SU-DHL-6 (cell line): ENCODE measurements around the gene RETREG2.

Experiments used
- H2AFZ ChIP-seq: fragments of 200-600 bp; sonication (generic); 2 replicates; pipeline ENCODE4 v1.6.1; 2014; ENCODE audit warnings: low read depth, mild to moderate bottlenecking, moderate library complexity, mixed read lengths, antibody characterized with exemption, low read length; ENCODE audit not compliant: severe bottlenecking
- H3F3A ChIP-seq: fragments of 200-600 bp; shearing (Covaris generic); 2 replicates; pipeline ENCODE4 v1.6.0; 2016; ENCODE audit warnings: antibody characterized with exemption, mild to moderate bottlenecking; ENCODE audit not compliant: insufficient read depth
- H3K27ac ChIP-seq: fragments of 200-600 bp; sonication (generic); 2 replicates; pipeline ENCODE4 v1.5.1; 2016; ENCODE audit warnings: low read depth, mild to moderate bottlenecking, low read length, moderate library complexity, mixed read lengths
- H3K27me3 ChIP-seq: fragments of 200-600 bp; sonication (generic), shearing (Covaris generic); 2 replicates; pipeline ENCODE4 v1.6.0; 2014; ENCODE audit warnings: mild to moderate bottlenecking, low read length
- H3K36me3 ChIP-seq: fragments of 200-600 bp; sonication (generic); 2 replicates; pipeline ENCODE4 v1.6.1; 2014; ENCODE audit warnings: mild to moderate bottlenecking, low read length, mixed read lengths
- H3K4me2 ChIP-seq: fragments of 300-600, 200-600 bp; shearing (Covaris generic), sonication (generic); 2 replicates; pipeline ENCODE4 v1.6.0; 2014; ENCODE audit warnings: low read length, low read depth, mild to moderate bottlenecking; ENCODE audit not compliant: poor library complexity, severe bottlenecking
- H3K4me3 ChIP-seq: fragments of 200-600 bp; sonication (generic); 2 replicates; pipeline ENCODE4 v1.5.1; 2014; ENCODE audit warnings: antibody characterized with exemption, low read length, mild to moderate bottlenecking, mixed read lengths; ENCODE audit not compliant: insufficient read depth, poor library complexity, severe bottlenecking
- H3K79me2 ChIP-seq: fragments of 200-600 bp; sonication (generic); 2 replicates; pipeline ENCODE4 v1.6.1; 2014; ENCODE audit warnings: mild to moderate bottlenecking, low read length, moderate library complexity; ENCODE audit not compliant: insufficient read depth
- H3K9ac ChIP-seq: fragments of 200-600 bp; sonication (generic); 2 replicates; pipeline ENCODE4 v1.7.0; 2014; ENCODE audit warnings: mild to moderate bottlenecking, low read length
- H3K9me2 ChIP-seq: fragments of 200-600 bp; sonication (generic); replicated peaks from 2 replicates; pipeline ENCODE4 v1.6.1; 2014; ENCODE audit warnings: low read length; ENCODE audit not compliant: insufficient read depth
- H3K9me3 ChIP-seq: fragments of 200-600 bp; sonication (generic); 2 replicates; pipeline ENCODE4 v1.6.1; 2014; ENCODE audit warnings: low read length, mixed read lengths; ENCODE audit not compliant: insufficient read depth
- H4K20me1 ChIP-seq: fragments of 200-600 bp; sonication (generic); 2 replicates; pipeline ENCODE4 v1.6.1; 2014; ENCODE audit warnings: low read depth, mild to moderate bottlenecking, antibody characterized with exemption, low read length, moderate library complexity, mixed read lengths
- CTCF ChIP-seq: fragments of 200-600 bp; sonication (generic); IDR thresholded peaks from one replicate; pipeline ENCODE4 v1.5.1; 2017; ENCODE audit warnings: antibody characterized with exemption, mild to moderate bottlenecking, low read length, moderate library complexity; ENCODE audit not compliant: insufficient read depth, poor library complexity, severe bottlenecking
- EZH2phosphoT487 ChIP-seq: fragments of 200-600 bp; sonication (generic), shearing (Covaris generic); conservative IDR thresholded peaks from 2 replicates; pipeline ENCODE4 v1.6.1; 2018; ENCODE audit warnings: mild to moderate bottlenecking, antibody characterized with exemption, low read length, moderate library complexity, mixed read lengths

The RETREG2 gene

GRCh38 chr2:219163156-219163555 is 14.9 kb upstream of the RETREG2 start:
- no peaks in the 10 kb centered on the region for H3K9me3 ChIP-seq
- no peaks in the 10 kb centered on the region for H3K9me2 ChIP-seq
- H3K79me2 ChIP-seq: no peaks in the 10 kb centered on the region
- TF ChIP-seq EZH2phosphoT487 (no peak), CTCF (no peak)
- H3K27me3 ChIP-seq: no peaks in the 10 kb centered on the region
- no peak overlapping the region for H3K27ac ChIP-seq
- H3K36me3 ChIP-seq: no peaks in the 10 kb centered on the region
- H3K4me3 ChIP-seq: no peak overlapping the region
- no peak overlapping the region for H3K4me2 ChIP-seq
- no peak overlapping the region for H2AFZ ChIP-seq
- H3K9ac ChIP-seq: no peak overlapping the region
- peaks cover 3% of the 10 kb centered on the region; the same call in 1 of the 2 replicates for H3F3A ChIP-seq
- H4K20me1 ChIP-seq: no peaks in the 10 kb centered on the region

- Histone ChIP-seq H3K4me2 (no peak overlapping the region), H3F3A (no peaks in the 10 kb centered on the region), H3K9ac (no peak overlapping the region), H3K27ac (no peak overlapping the region), H3K27me3 (no peaks in the 10 kb centered on the region), H2AFZ (no peak overlapping the region), H3K4me3 (no peak overlapping the region), H3K79me2 (no peaks in the 10 kb centered on the region), H3K9me2 (no peaks in the 10 kb centered on the region), H3K36me3 (no peaks in the 10 kb centered on the region), H4K20me1 (no peaks in the 10 kb centered on the region), H3K9me3 (no peaks in the 10 kb centered on the region)
- TF ChIP-seq EZH2phosphoT487 (no peak), CTCF (no peak)
Measured at GRCh38 chr2:219165058-219165911, 12.8 kb upstream of the RETREG2 start.

- Histone ChIP-seq H3K4me3 (no peak overlapping the region), H2AFZ (no peak overlapping the region), H3F3A (0 out of 2 replicates have a peak, but pooled peaks cover 2% of the 10 kb centered on the region), H3K9me2 (no peaks in the 10 kb centered on the region), H3K9me3 (no peaks in the 10 kb centered on the region), H3K9ac (no peak overlapping the region), H3K27me3 (no peaks in the 10 kb centered on the region), H3K27ac (no peak overlapping the region), H4K20me1 (no peaks in the 10 kb centered on the region), H3K36me3 (no peaks in the 10 kb centered on the region), H3K4me2 (no peak overlapping the region), H3K79me2 (no peaks in the 10 kb centered on the region)
- TF ChIP-seq EZH2phosphoT487 (no peak), CTCF (no peak)
Measured at GRCh38 chr2:219167997-219168396, 10.1 kb upstream of the RETREG2 start.
